Measurements from ENCODE around the gene NT5C3B.
"Not testable (repeated sequence)": the region's sequence is repeated elsewhere in the genome, so short reads cannot be mapped to it uniquely, and the experiment has no call there.

DNA sequence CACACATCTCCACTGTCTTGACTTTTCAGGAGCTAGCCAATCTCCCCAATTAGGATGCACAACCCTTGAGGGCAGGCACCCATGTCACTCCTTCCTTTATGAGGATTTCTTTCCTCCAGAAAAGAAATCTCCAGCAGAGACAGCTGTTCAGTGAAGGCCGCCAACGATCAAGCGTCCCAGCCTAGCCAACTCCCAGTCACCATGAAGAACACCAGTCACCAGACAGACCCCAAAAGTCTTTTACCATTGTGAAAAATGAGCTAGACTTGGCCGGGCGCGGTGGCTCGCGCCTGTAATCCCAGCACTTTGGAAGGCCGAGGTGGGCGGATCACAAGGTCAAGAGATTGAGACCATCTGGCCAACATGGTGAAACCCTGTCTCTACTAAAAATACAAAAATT lies 6.1 kb downstream of the NT5C3B start:
- TF ChIP-seq, protein P1, sequence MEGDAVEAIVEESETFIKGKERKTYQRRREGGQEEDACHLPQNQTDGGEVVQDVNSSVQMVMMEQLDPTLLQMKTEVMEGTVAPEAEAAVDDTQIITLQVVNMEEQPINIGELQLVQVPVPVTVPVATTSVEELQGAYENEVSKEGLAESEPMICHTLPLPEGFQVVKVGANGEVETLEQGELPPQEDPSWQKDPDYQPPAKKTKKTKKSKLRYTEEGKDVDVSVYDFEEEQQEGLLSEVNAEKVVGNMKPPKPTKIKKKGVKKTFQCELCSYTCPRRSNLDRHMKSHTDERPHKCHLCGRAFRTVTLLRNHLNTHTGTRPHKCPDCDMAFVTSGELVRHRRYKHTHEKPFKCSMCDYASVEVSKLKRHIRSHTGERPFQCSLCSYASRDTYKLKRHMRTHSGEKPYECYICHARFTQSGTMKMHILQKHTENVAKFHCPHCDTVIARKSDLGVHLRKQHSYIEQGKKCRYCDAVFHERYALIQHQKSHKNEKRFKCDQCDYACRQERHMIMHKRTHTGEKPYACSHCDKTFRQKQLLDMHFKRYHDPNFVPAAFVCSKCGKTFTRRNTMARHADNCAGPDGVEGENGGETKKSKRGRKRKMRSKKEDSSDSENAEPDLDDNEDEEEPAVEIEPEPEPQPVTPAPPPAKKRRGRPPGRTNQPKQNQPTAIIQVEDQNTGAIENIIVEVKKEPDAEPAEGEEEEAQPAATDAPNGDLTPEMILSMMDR (IDR thresholded peaks at IDR 0.05; ENCODE audit: poor library complexity, severe bottlenecking) = not testable (repeated sequence)
- TF ChIP-seq EP300 (conservative IDR thresholded peaks at IDR 0.05; ENCODE audit: poor library complexity, severe bottlenecking); POLR2AphosphoS5 (IDR thresholded peaks at IDR 0.05); RAD21 (conservative IDR thresholded peaks at IDR 0.05): not testable (repeated sequence)

All from neural cell (in vitro differentiated cells).